MM.1S (cell line): ENCODE results near the gene LRRC56.

ENCODE experiments used
- CTCF ChIP-seq: fragments of 300-600 bp; sonication (generic); IDR thresholded peaks from 2 replicates; pipeline ENCODE4 v1.5.1; 2016; ENCODE audit warnings: antibody characterized with exemption, low read length, mixed read lengths
- EZH2 ChIP-seq: fragments of 300-600 bp; sonication (generic); optimal IDR thresholded peaks from 2 replicates; pipeline ENCODE3; 2017; ENCODE audit warnings: low read depth, mild to moderate bottlenecking, antibody characterized with exemption, low read length, mixed read lengths

- no peak for TF ChIP-seq CTCF
- no peak for TF ChIP-seq EZH2
Measured at GRCh38 chr11:501683-502287, 35.5 kb upstream of the LRRC56 start.
